Central memory CD8-positive, alpha-beta T cell (primary cell): ENCODE results near the gene CSPG4.
"Not testable (repeated sequence)": the region's sequence is repeated elsewhere in the genome, so short reads cannot be mapped to it uniquely, and the experiment has no call there.

Source experiments
- ATAC-seq: fragments of 150-1000 bp; cut with Tn5 transposase; replicated peaks from 2 replicates; pipeline ENCODE4 v1.10.0; 2022; ENCODE audit warnings: mild to moderate bottlenecking, moderate FRiP score, moderate number of reproducible peaks; ENCODE audit not compliant: poor library complexity, severe bottlenecking; ENCODE audit errors: extremely low read depth
- DNase-seq, 2 donors: peaks; one replicate each; pipeline ENCODE4 v3.0.0; 2021; ENCODE audit warnings: low spot score in 2 of 2
- H3K27ac Mint-ChIP-seq: one replicate; pipeline ENCODE4 v1.8.0; 2022; ENCODE audit warnings: low read depth, mild to moderate bottlenecking, moderate library complexity, mixed read lengths
- H3K27me3 Mint-ChIP-seq: one replicate; pipeline ENCODE4 v1.8.0; 2022; ENCODE audit warnings: mixed read lengths
- H3K36me3 Mint-ChIP-seq: one replicate; pipeline ENCODE4 v1.8.0; 2022; ENCODE audit warnings: mild to moderate bottlenecking, moderate library complexity, mixed read lengths; ENCODE audit not compliant: insufficient read depth
- H3K4me1 Mint-ChIP-seq: one replicate; pipeline ENCODE4 v1.8.0; 2022; ENCODE audit warnings: mixed read lengths
- H3K4me3 Mint-ChIP-seq: one replicate; pipeline ENCODE4 v1.8.0; 2022; ENCODE audit warnings: mild to moderate bottlenecking, moderate library complexity, mixed read lengths
- H3K9me3 Mint-ChIP-seq: one replicate; pipeline ENCODE4 v1.8.0; 2022; ENCODE audit warnings: mixed read lengths

CSPG4 gene

GRCh38 chr15:75694241-75695182 lies 18.1 kb downstream of the CSPG4 start:
- Mint-ChIP-seq H3K4me1 (peaks cover 28% of the 10 kb centered on the region), H3K9me3 (no peaks in the 10 kb centered on the region), H3K27ac (no peak overlapping the region), H3K27me3 (peaks cover 30% of the 10 kb centered on the region), H3K4me3 (no peak overlapping the region), H3K36me3 (no peaks in the 10 kb centered on the region)
- DNase-seq, result no peak
- no peak for ATAC-seq

GRCh38 chr15:75693501-75694240 lies 19.0 kb downstream of the CSPG4 start:
- H3K4me1 Mint-ChIP-seq, result peaks cover 21% of the 10 kb centered on the region
- no peaks in the 10 kb centered on the region for H3K36me3 Mint-ChIP-seq
- H3K27ac Mint-ChIP-seq, result no peak overlapping the region
- H3K27me3 Mint-ChIP-seq, result peaks cover 30% of the 10 kb centered on the region
- ATAC-seq (no peak), DNase-seq (no peak)
- H3K9me3 Mint-ChIP-seq, result no peaks in the 10 kb centered on the region
- H3K4me3 Mint-ChIP-seq, result no peak overlapping the region

GRCh38 chr15:75693028-75693427 lies 19.6 kb downstream of the CSPG4 start:
- not testable (repeated sequence) for H3K27ac Mint-ChIP-seq, H3K4me3 Mint-ChIP-seq, ATAC-seq

GRCh38 chr15:75692311-75692710 lies 20.3 kb downstream of the CSPG4 start:
- DNase-seq, ATAC-seq, H3K4me3 Mint-ChIP-seq, H3K27ac Mint-ChIP-seq, H3K9me3 Mint-ChIP-seq, H3K36me3 Mint-ChIP-seq: not testable (repeated sequence)
- Mint-ChIP-seq H3K4me1 (peaks cover 21% of the 10 kb centered on the region), H3K27me3 (peaks cover 30% of the 10 kb centered on the region)

More at GRCh38 chr15:75693028-75693427, 19.6 kb downstream of the CSPG4 start:
- H3K9me3 Mint-ChIP-seq, DNase-seq, H3K36me3 Mint-ChIP-seq: not testable (repeated sequence)
- H3K27me3 Mint-ChIP-seq, result peaks cover 30% of the 10 kb centered on the region
- peaks cover 21% of the 10 kb centered on the region for H3K4me1 Mint-ChIP-seq

GRCh38 chr15:75689429-75689828 lies 23.2 kb downstream of the CSPG4 start:
- not testable (repeated sequence) for H3K4me1 Mint-ChIP-seq, ATAC-seq, H3K4me3 Mint-ChIP-seq, H3K27ac Mint-ChIP-seq, DNase-seq, H3K9me3 Mint-ChIP-seq, H3K36me3 Mint-ChIP-seq
- peaks cover 16% of the 10 kb centered on the region for H3K27me3 Mint-ChIP-seq

- Mint-ChIP-seq H3K4me3 (no peak overlapping the region), H3K27ac (no peak overlapping the region), H3K36me3 (no peaks in the 10 kb centered on the region), H3K4me1 (peaks cover 6% of the 10 kb centered on the region), H3K9me3 (no peaks in the 10 kb centered on the region), H3K27me3 (peaks cover 11% of the 10 kb centered on the region)
- ATAC-seq (no peak), DNase-seq (no peak)
Measured at GRCh38 chr15:75688831-75689230, 23.8 kb downstream of the CSPG4 start.

- Mint-ChIP-seq H3K4me3 (no peak overlapping the region), H3K36me3 (no peaks in the 10 kb centered on the region), H3K9me3 (no peaks in the 10 kb centered on the region), H3K27ac (no peak overlapping the region), H3K27me3 (peaks cover 11% of the 10 kb centered on the region), H3K4me1 (peaks cover 6% of the 10 kb centered on the region)
- DNase-seq (no peak), ATAC-seq (no peak)
Measured at GRCh38 chr15:75688278-75688557, 24.4 kb downstream of the CSPG4 start.

GRCh38 chr15:75687486-75688277 lies 25.0 kb downstream of the CSPG4 start:
- Mint-ChIP-seq H3K27me3 (peaks cover 8% of the 10 kb centered on the region), H3K4me3 (no peak overlapping the region), H3K9me3 (no peaks in the 10 kb centered on the region), H3K4me1 (peaks cover 6% of the 10 kb centered on the region), H3K27ac (no peak overlapping the region), H3K36me3 (no peaks in the 10 kb centered on the region)
- DNase-seq (no peak), ATAC-seq (no peak)

- H3K27me3 Mint-ChIP-seq, H3K4me1 Mint-ChIP-seq, H3K27ac Mint-ChIP-seq, H3K4me3 Mint-ChIP-seq, H3K36me3 Mint-ChIP-seq, H3K9me3 Mint-ChIP-seq: not testable (repeated sequence)
- peak; percentile 59 to 66 for DNase-seq
- ATAC-seq, result peak; percentile 65
Measured at GRCh38 chr15:75686212-75686642, 26.4 kb downstream of the CSPG4 start.

GRCh38 chr15:75685195-75685594 lies 27.5 kb downstream of the CSPG4 start:
- H3K27ac Mint-ChIP-seq, result no peak overlapping the region
- no peaks in the 10 kb centered on the region for H3K9me3 Mint-ChIP-seq
- no peaks in the 10 kb centered on the region for H3K27me3 Mint-ChIP-seq
- H3K36me3 Mint-ChIP-seq, result no peaks in the 10 kb centered on the region
- no peaks in the 10 kb centered on the region for H3K4me1 Mint-ChIP-seq
- DNase-seq (no peak), ATAC-seq (no peak)
- H3K4me3 Mint-ChIP-seq, result no peak overlapping the region

GRCh38 chr15:75684648-75685047 lies 28.0 kb downstream of the CSPG4 start:
- H3K36me3 Mint-ChIP-seq, result no peaks in the 10 kb centered on the region
- H3K4me3 Mint-ChIP-seq, result no peak overlapping the region
- ATAC-seq (no peak), DNase-seq (no peak)
- H3K27ac Mint-ChIP-seq, result no peak overlapping the region
- no peaks in the 10 kb centered on the region for H3K27me3 Mint-ChIP-seq
- H3K4me1 Mint-ChIP-seq, result no peaks in the 10 kb centered on the region
- no peaks in the 10 kb centered on the region for H3K9me3 Mint-ChIP-seq

GRCh38 chr15:75683646-75684312 lies 28.9 kb downstream of the CSPG4 start:
- not testable (repeated sequence) for H3K36me3 Mint-ChIP-seq, H3K9me3 Mint-ChIP-seq, H3K27me3 Mint-ChIP-seq, H3K27ac Mint-ChIP-seq, H3K4me1 Mint-ChIP-seq, H3K4me3 Mint-ChIP-seq
- peak; percentile 57 for ATAC-seq
- DNase-seq, result peak; percentile 36 to 54
